ENCODE data around the gene CCNDBP1.

GRCh38 chr15:43169888-43170287 lies 15.3 kb upstream of the CCNDBP1 start:
- TF ChIP-seq CTCF (IDR thresholded peaks at IDR 0.05 in 4 of 5, conservative IDR thresholded peaks at IDR 0.05 in 1 of 5) (no peak), POLR2A (IDR thresholded peaks at IDR 0.05) (no peak)

Measured in gastrocnemius medialis (tissue), 4 donors.